ENCODE measurements around the gene COL3A1.

COL3A1 gene

GRCh38 chr2:188986839-188987238 lies 12.7 kb downstream of the COL3A1 start:
- no peaks in the 10 kb centered on the region for H4K20me1 ChIP-seq (ENCODE audit: low read depth, low read length)
- H3K4me2 ChIP-seq (ENCODE audit: low read depth, low read length, poor library complexity, severe bottlenecking): no peak overlapping the region
- H3K79me2 ChIP-seq (ENCODE audit: insufficient read depth, low read length): no peaks in the 10 kb centered on the region
- no peaks in the 10 kb centered on the region for H3F3A ChIP-seq (ENCODE audit: insufficient read depth)
- H2AFZ ChIP-seq (ENCODE audit: low read depth, low read length, severe bottlenecking): no peak overlapping the region
- H3K9ac ChIP-seq (ENCODE audit: low read length): no peak overlapping the region
- no peaks in the 10 kb centered on the region for H3K27me3 ChIP-seq (ENCODE audit: low read length)
- TF ChIP-seq CTCF (IDR thresholded peaks at IDR 0.05; ENCODE audit: insufficient read depth, low read length, poor library complexity, severe bottlenecking): no peak
- no peak for TF ChIP-seq EZH2phosphoT487 (conservative IDR thresholded peaks at IDR 0.05; ENCODE audit: low read length)
- H3K4me3 ChIP-seq (ENCODE audit: insufficient read depth, low read length, poor library complexity, severe bottlenecking): no peak overlapping the region
- no peaks in the 10 kb centered on the region for H3K9me2 ChIP-seq (replicated peaks; ENCODE audit: insufficient read depth, low read length)
- no peaks in the 10 kb centered on the region for H3K9me3 ChIP-seq (ENCODE audit: insufficient read depth, low read length)
- no peak overlapping the region for H3K27ac ChIP-seq (ENCODE audit: low read depth, low read length)
- no peaks in the 10 kb centered on the region for H3K36me3 ChIP-seq (ENCODE audit: low read length)

- TF ChIP-seq EZH2phosphoT487 (conservative IDR thresholded peaks at IDR 0.05; ENCODE audit: low read length) (no peak), CTCF (IDR thresholded peaks at IDR 0.05; ENCODE audit: insufficient read depth, low read length, poor library complexity, severe bottlenecking) (no peak)
- no peak overlapping the region for H3K4me3 ChIP-seq (ENCODE audit: insufficient read depth, low read length, poor library complexity, severe bottlenecking)
- no peak overlapping the region for H3K27ac ChIP-seq (ENCODE audit: low read depth, low read length)
- H3K9me2 ChIP-seq (replicated peaks; ENCODE audit: insufficient read depth, low read length): no peaks in the 10 kb centered on the region
- no peaks in the 10 kb centered on the region for H3K27me3 ChIP-seq (ENCODE audit: low read length)
- no peak overlapping the region for H3K4me2 ChIP-seq (ENCODE audit: low read depth, low read length, poor library complexity, severe bottlenecking)
- H3K79me2 ChIP-seq (ENCODE audit: insufficient read depth, low read length): no peaks in the 10 kb centered on the region
- no peak overlapping the region for H2AFZ ChIP-seq (ENCODE audit: low read depth, low read length, severe bottlenecking)
- H3K36me3 ChIP-seq (ENCODE audit: low read length): no peaks in the 10 kb centered on the region
- no peaks in the 10 kb centered on the region for H4K20me1 ChIP-seq (ENCODE audit: low read depth, low read length)
- H3K9me3 ChIP-seq (ENCODE audit: insufficient read depth, low read length): no peaks in the 10 kb centered on the region
- H3F3A ChIP-seq (ENCODE audit: insufficient read depth): no peaks in the 10 kb centered on the region
- H3K9ac ChIP-seq (ENCODE audit: low read length): no peak overlapping the region
Measured at GRCh38 chr2:188993247-188993646, 19.1 kb downstream of the COL3A1 start.

GRCh38 chr2:188997263-188997662 lies 23.1 kb downstream of the COL3A1 start:
- Histone ChIP-seq H3K36me3 (ENCODE audit: low read length) (no peaks in the 10 kb centered on the region), H3K9me3 (ENCODE audit: insufficient read depth, low read length) (no peaks in the 10 kb centered on the region), H3K27me3 (ENCODE audit: low read length) (no peaks in the 10 kb centered on the region), H3F3A (ENCODE audit: insufficient read depth) (no peaks in the 10 kb centered on the region), H3K27ac (ENCODE audit: low read depth, low read length) (no peak overlapping the region), H3K9me2 (replicated peaks; ENCODE audit: insufficient read depth, low read length) (no peaks in the 10 kb centered on the region), H4K20me1 (ENCODE audit: low read depth, low read length) (no peaks in the 10 kb centered on the region), H3K4me3 (ENCODE audit: insufficient read depth, low read length, poor library complexity, severe bottlenecking) (no peak overlapping the region), H3K4me2 (ENCODE audit: low read depth, low read length, poor library complexity, severe bottlenecking) (no peak overlapping the region), H3K79me2 (ENCODE audit: insufficient read depth, low read length) (no peaks in the 10 kb centered on the region), H2AFZ (ENCODE audit: low read depth, low read length, severe bottlenecking) (no peak overlapping the region), H3K9ac (ENCODE audit: low read length) (no peak overlapping the region)
- TF ChIP-seq EZH2phosphoT487 (conservative IDR thresholded peaks at IDR 0.05; ENCODE audit: low read length) (no peak), CTCF (IDR thresholded peaks at IDR 0.05; ENCODE audit: insufficient read depth, low read length, poor library complexity, severe bottlenecking) (no peak)

Measured in SU-DHL-6 (cell line).